GM12892 (cell line): ENCODE data around the gene SMAD9.

Experiments used
- POLR2A ChIP-seq: IDR thresholded peaks from 2 replicates; pipeline ENCODE4 v1.6.1; 2011; ENCODE audit warnings: low read depth, low read length, control low read depth
- POLR2AphosphoS5 ChIP-seq: IDR thresholded peaks from 2 replicates; pipeline ENCODE4 v1.6.1; 2011; ENCODE audit warnings: low read depth, low read length, control low read depth

DNA sequence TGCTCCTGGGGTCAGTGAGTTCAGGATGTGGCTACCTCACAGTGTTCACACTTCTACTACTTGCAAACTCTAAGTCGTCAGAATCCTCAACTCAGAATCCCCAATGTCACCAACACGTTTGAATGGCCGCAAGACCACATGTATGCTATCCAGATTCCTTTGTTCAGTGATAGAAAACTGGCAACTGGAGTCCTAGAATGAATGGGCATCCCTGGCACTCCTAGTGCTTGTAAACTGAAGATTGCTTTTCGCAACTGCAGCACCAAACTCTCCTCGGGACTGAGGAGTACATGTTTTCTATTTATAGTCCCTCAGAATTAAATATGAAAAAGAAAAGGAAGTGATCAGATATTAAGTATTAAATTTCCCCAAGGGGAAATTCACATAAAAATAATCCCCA is 4.9 kb downstream of the SMAD9 start:
- TF ChIP-seq POLR2A: no peak
- no peak for TF ChIP-seq POLR2AphosphoS5
